Vagina (tissue), 2 donors: ENCODE data around the gene DNAH7.

Experiments
- CTCF ChIP-seq, 3 experiments: fragments of 450-650 bp in 2 of 3; fragments of 200-600 bp in 1 of 3; sonication (generic) in 1 of 3; IDR thresholded peaks; one replicate each; pipeline ENCODE4 v1.5.1; 2017 to 2019; ENCODE audit warnings: antibody characterized with exemption in 3 of 3, mild to moderate bottlenecking in 2 of 3, moderate library complexity in 2 of 3
- POLR2A ChIP-seq, 2 donors: fragments of 450-650 bp; IDR thresholded peaks; one replicate each; pipeline ENCODE4 v1.6.1; 2017; ENCODE audit warnings: antibody characterized with exemption in 2 of 2, mild to moderate bottlenecking in 2 of 2, moderate library complexity in 2 of 2

GRCh38 chr2:195734931-195735330 lies 333.7 kb downstream of the DNAH7 start:
- no peak for TF ChIP-seq CTCF (IDR thresholded peaks at IDR 0.05)
- TF ChIP-seq POLR2A (IDR thresholded peaks at IDR 0.05), result no peak
